Neuronal stem cell (in vitro differentiated cells): Measurements from ENCODE around the gene LYST.
"Not testable (repeated sequence)": the region's sequence is repeated elsewhere in the genome, so short reads cannot be mapped to it uniquely, and the experiment has no call there.

Source experiments
- DNase-seq: peaks from one replicate; pipeline ENCODE4 v3.0.0-alpha.2; 2013; ENCODE audit warnings: low spot score
- H2AFZ ChIP-seq: one replicate; pipeline ENCODE4 v1.6.1; 2013; ENCODE audit warnings: mild to moderate bottlenecking, low read length, inconsistent platforms
- H2AK5ac ChIP-seq: 2 replicates; pipeline ENCODE4 v1.6.1; 2013; ENCODE audit warnings: low read depth, mild to moderate bottlenecking, inconsistent platforms, low read length, moderate library complexity, mixed read lengths
- H2BK120ac ChIP-seq: 2 replicates; pipeline ENCODE4 v1.6.1; 2013; ENCODE audit warnings: low read depth, mild to moderate bottlenecking, inconsistent platforms, low read length, moderate library complexity, mixed read lengths
- H2BK12ac ChIP-seq: one replicate; pipeline ENCODE4 v1.6.1; 2013; ENCODE audit warnings: low read length, inconsistent platforms
- H2BK15ac ChIP-seq: 2 replicates; pipeline ENCODE4 v1.6.1; 2013; ENCODE audit warnings: mild to moderate bottlenecking, low read length, inconsistent platforms, mixed read lengths
- H2BK5ac ChIP-seq: one replicate; pipeline ENCODE4 v1.6.1; 2013; ENCODE audit warnings: inconsistent platforms, mild to moderate bottlenecking, low read length, moderate library complexity
- H3K14ac ChIP-seq: one replicate; pipeline ENCODE4 v1.6.1; 2013; ENCODE audit warnings: low read length, inconsistent platforms
- H3K18ac ChIP-seq: 2 replicates; pipeline ENCODE4 v1.6.1; 2013; ENCODE audit warnings: low read length, inconsistent platforms
- H3K23ac ChIP-seq: 2 replicates; pipeline ENCODE4 v1.6.1; 2013; ENCODE audit warnings: low read depth, mild to moderate bottlenecking, mixed read lengths, low read length, inconsistent platforms; ENCODE audit not compliant: poor library complexity
- H3K27ac ChIP-seq: replicated peaks from 3 replicates; pipeline ENCODE4 v1.5.1; 2013; ENCODE audit warnings: low read length, inconsistent platforms
- H3K27me3 ChIP-seq, 3 experiments: 2 replicates each; pipeline ENCODE4 v1.6.1; 2013; ENCODE audit warnings: low read length in 3 of 3, mild to moderate bottlenecking in 2 of 3, inconsistent platforms in 1 of 3, low read depth in 1 of 3, mixed read lengths in 1 of 3, moderate library complexity in 1 of 3; ENCODE audit not compliant: control insufficient read depth in 3 of 3, insufficient read depth in 3 of 3
- H3K36me3 ChIP-seq, 2 donors: replicated peaks in 1 of 2; 2 replicates each; pipeline ENCODE4 v1.6.1; 2013; ENCODE audit warnings: low read length in 2 of 2; ENCODE audit not compliant: control insufficient read depth in 2 of 2, insufficient read depth in 2 of 2
- H3K4ac ChIP-seq: 2 replicates; pipeline ENCODE4 v1.6.1; 2013; ENCODE audit warnings: inconsistent platforms, mild to moderate bottlenecking, low read length, moderate library complexity
- H3K4me1 ChIP-seq, 2 donors: 1 replicate in 1 of 2; 2 replicates in 1 of 2; pipeline ENCODE4 v1.6.1; 2013; ENCODE audit warnings: low read length in 2 of 2, low read depth in 1 of 2; ENCODE audit not compliant: control insufficient read depth in 2 of 2, insufficient read depth in 1 of 2
- H3K4me2 ChIP-seq: one replicate; pipeline ENCODE4 v1.6.1; 2013; ENCODE audit warnings: mild to moderate bottlenecking, low read length, inconsistent platforms; ENCODE audit not compliant: insufficient read depth, poor library complexity, severe bottlenecking
- H3K4me3 ChIP-seq, 2 donors: 2 replicates each; pipeline ENCODE4 v1.5.1; 2013; ENCODE audit warnings: low read length in 2 of 2, mild to moderate bottlenecking in 2 of 2, inconsistent platforms in 1 of 2, moderate library complexity in 1 of 2
- H3K79me1 ChIP-seq: one replicate; pipeline ENCODE4 v1.6.1; 2013; ENCODE audit warnings: low read depth, mild to moderate bottlenecking, inconsistent platforms, low read length, moderate library complexity
- H3K9ac ChIP-seq: one replicate; pipeline ENCODE4 v1.6.1; 2013; ENCODE audit warnings: mild to moderate bottlenecking, low read depth, low read length, inconsistent platforms; ENCODE audit not compliant: poor library complexity
- H3K9me3 ChIP-seq, 2 donors: replicated peaks in 1 of 2; 2 replicates each; pipeline versions ENCODE3 to v1.6.1; 2013; ENCODE audit warnings: low read length in 2 of 2, mild to moderate bottlenecking in 2 of 2, inconsistent platforms in 1 of 2, low read depth in 1 of 2, mixed read lengths in 1 of 2, moderate library complexity in 1 of 2; ENCODE audit not compliant: control insufficient read depth in 2 of 2, insufficient read depth in 1 of 2
- H4K8ac ChIP-seq: one replicate; pipeline ENCODE4 v1.6.1; 2013; ENCODE audit warnings: low read depth, mild to moderate bottlenecking, inconsistent platforms, low read length, moderate library complexity
- H4K91ac ChIP-seq: one replicate; pipeline ENCODE4 v1.6.1; 2013; ENCODE audit warnings: low read length, low read depth, mild to moderate bottlenecking, inconsistent platforms; ENCODE audit not compliant: poor library complexity
- WGBS, 2 donors: extraction: QIAGEN DNeasy Blood & Tissue Kit; methylation state at CpG; one replicate each; pipeline ENCODE4 v1.1.7; 2013; ENCODE audit warnings: missing lambda C conversion rate in 2 of 2, mixed read lengths in 1 of 2; ENCODE audit not compliant: insufficient read length in 2 of 2, insufficient replicate concordance in 1 of 2; ENCODE audit errors: extremely low coverage in 2 of 2; 5-methylcytosine and 5-hydroxymethylcytosine counted together

LYST gene

GRCh38 chr1:235625340-235625739 is 241.4 kb downstream of the LYST start:
- WGBS, 2 donors, result no CpG with 5 or more reads among the region's 3 CpGs
- Histone ChIP-seq H2BK120ac (no peak overlapping the region), H2AK5ac (no peak overlapping the region)

DNA sequence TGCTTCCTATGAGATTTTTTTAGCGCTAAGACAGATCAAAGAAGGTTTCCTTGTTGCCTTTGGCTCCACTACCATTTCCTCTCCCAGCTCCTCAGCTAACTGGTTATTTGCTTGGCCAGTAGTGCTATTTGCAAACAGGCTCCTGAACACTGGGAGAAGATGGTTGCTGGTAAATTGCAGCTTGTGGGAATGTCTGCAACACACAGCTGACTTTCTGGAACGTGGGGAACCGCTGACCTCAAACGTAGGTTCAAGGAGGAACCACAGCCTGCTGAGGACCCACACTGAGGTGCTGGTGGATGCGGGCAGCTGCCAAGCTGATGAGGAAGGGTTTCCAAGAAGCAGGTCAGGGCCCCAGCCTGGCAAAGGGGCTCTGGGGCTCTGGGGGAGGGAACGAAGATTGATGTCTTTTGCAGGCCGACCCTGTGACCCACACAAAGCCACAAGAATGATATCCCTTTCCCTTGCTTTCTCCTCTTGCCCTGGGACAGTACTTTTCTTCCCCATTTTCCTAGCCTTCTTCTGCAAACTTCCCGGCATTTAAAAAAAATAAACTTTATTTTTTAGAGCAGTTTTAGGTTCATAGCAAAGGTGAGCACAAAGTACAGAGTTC is 241.9 kb downstream of the LYST start:
- Histone ChIP-seq H3K9ac (no peak overlapping the region), H3K4ac (no peak overlapping the region), H2AK5ac (no peak overlapping the region), H3K4me2 (no peak overlapping the region), H2BK12ac (peak overlapping the region; percentile 19), H3K27ac (no peak overlapping the region), H3K36me3 (no peaks in the 10 kb centered on the region), H3K18ac (no peak overlapping the region), H4K8ac (peak overlapping the region; percentile 78), H3K9me3 (no peaks in the 10 kb centered on the region), H2BK120ac (no peak overlapping the region), H3K14ac (peak overlapping the region; percentile 67), H3K27me3 (no peaks in the 10 kb centered on the region), H3K79me1 (no peaks in the 10 kb centered on the region), H3K4me1 (peaks cover 0 to 6% of the 10 kb centered on the region in 2 donors), H2AFZ (no peak overlapping the region), H3K23ac (no peak overlapping the region), H2BK15ac (no peak overlapping the region), H3K4me3 (peak overlapping the region in 1 of 2 donors; percentile 39), H2BK5ac (no peak overlapping the region), H4K91ac (no peak overlapping the region)
- DNase-seq, result no peak
- WGBS, 2 donors, result no CpG with 5 or more reads among the region's 8 CpGs

More at GRCh38 chr1:235625340-235625739, 241.4 kb downstream of the LYST start:
- no peak overlapping the region for H2BK15ac ChIP-seq
- H4K8ac ChIP-seq, result no peak overlapping the region
- no peak overlapping the region for H3K23ac ChIP-seq
- H2BK12ac ChIP-seq, result no peak overlapping the region
- no peak overlapping the region for H2BK5ac ChIP-seq
- no peaks in the 10 kb centered on the region for H3K79me1 ChIP-seq
- H3K9ac ChIP-seq, result no peak overlapping the region
- H4K91ac ChIP-seq, result no peak overlapping the region
- H3K14ac ChIP-seq, result no peak overlapping the region
- H3K4me3 ChIP-seq, result no peak overlapping the region
- H3K36me3 ChIP-seq, result no peaks in the 10 kb centered on the region
- peaks cover 0 to 6% of the 10 kb centered on the region in 2 donors for H3K4me1 ChIP-seq
- H3K27ac ChIP-seq, result no peak overlapping the region
- no peaks in the 10 kb centered on the region for H3K27me3 ChIP-seq
- H3K18ac ChIP-seq, result no peak overlapping the region
- H2AFZ ChIP-seq, result no peak overlapping the region
- no peaks in the 10 kb centered on the region for H3K9me3 ChIP-seq
- DNase-seq, result no peak
- no peak overlapping the region for H3K4ac ChIP-seq
- H3K4me2 ChIP-seq, result no peak overlapping the region

- Histone ChIP-seq H2AFZ (no peak overlapping the region), H2BK5ac (no peak overlapping the region), H3K14ac (no peak overlapping the region), H2AK5ac (no peak overlapping the region), H3K4me3 (no peak overlapping the region), H2BK12ac (no peak overlapping the region), H3K4ac (no peak overlapping the region), H3K27me3 (no peaks in the 10 kb centered on the region), H3K4me2 (no peak overlapping the region), H3K9ac (no peak overlapping the region), H2BK120ac (no peak overlapping the region), H4K91ac (no peak overlapping the region), H3K4me1 (peaks cover 0 to 6% of the 10 kb centered on the region in 2 donors), H2BK15ac (no peak overlapping the region), H3K9me3 (no peaks in the 10 kb centered on the region), H3K36me3 (no peaks in the 10 kb centered on the region), H3K23ac (no peak overlapping the region), H4K8ac (no peak overlapping the region), H3K27ac (no peak overlapping the region), H3K18ac (no peak overlapping the region), H3K79me1 (no peaks in the 10 kb centered on the region)
- DNase-seq, result no peak
- WGBS, 2 donors, result no CpG with 5 or more reads among the region's 18 CpGs
These were observed 243.5 kb downstream of the LYST start for GRCh38 chr1:235622936-235623779.

DNA sequence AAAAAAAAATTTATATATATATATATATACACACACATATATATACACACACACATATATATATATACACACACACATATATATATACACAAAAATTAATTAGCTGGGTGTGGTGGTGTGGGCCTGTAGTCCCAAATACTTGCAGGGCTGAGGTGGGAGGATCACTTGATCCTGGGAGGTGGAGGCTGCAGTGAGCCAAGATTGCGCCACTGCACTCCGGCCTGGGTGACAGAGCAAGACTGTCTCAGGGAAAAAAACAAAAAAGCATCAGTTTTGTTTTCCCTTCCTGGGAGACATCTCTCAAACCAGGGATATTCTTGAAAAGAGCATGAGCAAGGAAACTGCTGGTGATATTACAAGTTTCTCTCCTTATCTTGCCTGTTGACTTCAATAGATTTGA is 247.6 kb downstream of the LYST start:
- H3K4me2 ChIP-seq, H2AK5ac ChIP-seq, H3K4me3 ChIP-seq, H3K18ac ChIP-seq, H2BK120ac ChIP-seq, H3K23ac ChIP-seq, H2BK5ac ChIP-seq, H4K8ac ChIP-seq, H2BK15ac ChIP-seq, H4K91ac ChIP-seq, H2BK12ac ChIP-seq, H3K79me1 ChIP-seq, H3K36me3 ChIP-seq, H3K4me1 ChIP-seq, H3K9ac ChIP-seq, H3K27ac ChIP-seq, H3K9me3 ChIP-seq, H3K14ac ChIP-seq, H3K27me3 ChIP-seq, DNase-seq, H3K4ac ChIP-seq, H2AFZ ChIP-seq: not testable (repeated sequence)
- WGBS, 2 donors, result no CpG with 5 or more reads among the region's 2 CpGs
